PFSK-1 (cell line): ENCODE data around the gene FGF14.

ENCODE experiments used
- FOXP2 ChIP-seq: optimal IDR thresholded peaks from 2 replicates; pipeline ENCODE3; 2011; ENCODE audit warnings: borderline replicate concordance, control low read depth, inconsistent platforms; ENCODE audit not compliant: insufficient read depth; ENCODE audit errors: extremely low read length, extremely low read depth
- POLR2AphosphoS5 ChIP-seq: IDR thresholded peaks from 2 replicates; pipeline ENCODE4 v1.6.1; 2012; ENCODE audit warnings: low read depth, mild to moderate bottlenecking, control low read depth, low read length, moderate library complexity
- REST ChIP-seq, 2 experiments: IDR thresholded peaks; 2 replicates each; pipeline versions ENCODE4 v1.6.1 to v1.8.0; 2011 to 2012; ENCODE audit warnings: low read depth in 2 of 2, low read length in 2 of 2, control low read depth in 1 of 2, inconsistent platforms in 1 of 2, mild to moderate bottlenecking in 1 of 2, moderate library complexity in 1 of 2; ENCODE audit not compliant: insufficient read depth in 1 of 2
- SIN3A ChIP-seq: IDR thresholded peaks from 2 replicates; pipeline ENCODE4 v1.6.1; 2012; ENCODE audit warnings: mild to moderate bottlenecking, low read length, moderate library complexity, borderline replicate concordance; ENCODE audit not compliant: insufficient read depth
- TAF1 ChIP-seq: IDR thresholded peaks from 2 replicates; pipeline ENCODE4 v1.6.1; 2012; ENCODE audit warnings: low read length, control low read depth, borderline replicate concordance; ENCODE audit not compliant: insufficient read depth

FGF14 gene

GRCh38 chr13:101695870-101696516 lies 705.9 kb downstream of the FGF14 start:
- TF ChIP-seq TAF1 = no peak
- TF ChIP-seq SIN3A = no peak
- no peak for TF ChIP-seq POLR2AphosphoS5
- no peak for TF ChIP-seq REST (IDR thresholded peaks at IDR 0.05; ENCODE audit: insufficient read depth in 1 of 2, low read depth in 2 of 2, low read length in 2 of 2)
- no peak for TF ChIP-seq FOXP2

DNA sequence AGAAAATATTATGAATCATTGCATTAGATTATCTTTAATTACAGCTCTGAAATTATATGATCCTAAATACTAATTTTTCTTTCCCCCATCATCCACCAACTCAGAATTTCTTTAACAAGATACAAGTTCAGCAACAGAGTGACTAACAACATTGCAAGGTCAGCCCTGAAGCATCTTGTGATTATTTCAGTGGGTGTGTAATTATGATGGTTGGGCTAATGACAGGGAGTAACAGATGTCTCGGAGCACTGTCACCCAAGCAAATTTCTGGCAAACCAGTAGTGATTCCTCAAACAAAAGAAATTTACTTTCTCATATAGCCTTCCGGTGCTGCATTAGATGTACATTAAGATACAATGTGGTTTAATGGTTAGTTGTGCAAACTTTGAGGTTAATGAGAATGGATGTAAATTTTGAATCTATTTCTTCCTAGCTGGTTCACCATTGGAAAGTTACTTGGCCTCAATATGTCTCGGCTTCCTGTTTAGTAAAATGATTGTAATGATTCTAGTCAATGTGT lies 710.4 kb downstream of the FGF14 start:
- TF ChIP-seq POLR2AphosphoS5 = no peak
- TF ChIP-seq TAF1 = no peak
- TF ChIP-seq FOXP2 = no peak
- TF ChIP-seq SIN3A = no peak
- no peak for TF ChIP-seq REST (IDR thresholded peaks at IDR 0.05; ENCODE audit: insufficient read depth in 1 of 2, low read depth in 2 of 2, low read length in 2 of 2)

DNA sequence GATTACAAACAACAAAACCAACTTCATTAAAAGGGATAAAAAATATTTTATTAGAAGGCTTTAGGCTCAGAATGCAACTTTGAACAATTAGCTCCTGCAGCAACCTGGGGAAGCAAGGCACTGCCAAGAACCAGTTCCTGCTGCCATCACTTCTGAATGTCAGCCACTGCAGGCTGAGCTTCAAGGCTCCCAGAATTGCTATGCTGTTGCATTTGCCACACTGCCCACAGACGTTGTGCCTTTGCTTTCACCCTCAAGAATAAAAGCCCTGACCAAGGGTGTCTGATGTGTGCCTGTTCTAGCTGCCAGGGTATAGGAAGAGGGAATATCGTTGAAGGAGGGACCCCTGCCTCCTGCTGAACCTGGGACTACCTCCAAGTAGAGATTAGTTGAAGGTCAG lies 711.0 kb downstream of the FGF14 start:
- no peak for TF ChIP-seq SIN3A
- no peak for TF ChIP-seq TAF1
- TF ChIP-seq FOXP2 = no peak
- no peak for TF ChIP-seq POLR2AphosphoS5
- TF ChIP-seq REST (IDR thresholded peaks at IDR 0.05; ENCODE audit: insufficient read depth in 1 of 2, low read depth in 2 of 2, low read length in 2 of 2) = no peak

DNA sequence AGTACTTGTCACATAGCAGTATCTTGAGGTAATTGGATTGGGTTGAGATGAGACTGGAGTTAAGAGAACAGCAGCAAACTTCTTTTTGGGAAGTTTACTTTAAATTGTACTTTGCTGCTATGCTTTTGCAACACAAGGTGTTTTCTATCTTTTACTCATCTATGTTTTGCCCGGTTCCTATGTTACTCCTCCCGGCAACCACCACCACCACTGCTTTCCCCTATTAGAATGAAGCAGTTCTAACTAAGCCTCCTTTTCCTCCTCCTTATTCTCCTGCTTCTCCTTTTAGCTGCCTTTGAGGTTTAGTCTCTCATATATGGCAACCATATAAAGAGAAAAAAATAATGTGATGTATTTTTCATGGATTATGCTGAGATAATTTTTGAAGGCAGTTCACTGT lies 715.8 kb downstream of the FGF14 start:
- TF ChIP-seq POLR2AphosphoS5 = no peak
- TF ChIP-seq FOXP2 = no peak
- TF ChIP-seq TAF1 = no peak
- TF ChIP-seq SIN3A = no peak
- no peak for TF ChIP-seq REST (IDR thresholded peaks at IDR 0.05; ENCODE audit: insufficient read depth in 1 of 2, low read depth in 2 of 2, low read length in 2 of 2)

GRCh38 chr13:101681834-101682233 lies 720.0 kb downstream of the FGF14 start:
- TF ChIP-seq SIN3A (no peak), TAF1 (no peak), REST (IDR thresholded peaks at IDR 0.05; ENCODE audit: insufficient read depth in 1 of 2, low read depth in 2 of 2, low read length in 2 of 2) (no peak), FOXP2 (no peak), POLR2AphosphoS5 (no peak)
